ENCODE measurements around the gene APBA1. TPM values are rescaled to one million over a fixed set of nuclear protein-coding genes. Genes with fewer than 3 reads are reported as not detected.

APBA1 gene
- total and polyA plus RNA-seq, 2 of the 4 experiments (the other 2 are of a cell fraction) = 3.8 to 5.1 TPM

- TF ChIP-seq NFE2L2 (IDR thresholded peaks at IDR 0.05; ENCODE audit: low read depth, low read length) = no peak
Measured at GRCh38 chr9:69569738-69570451, 102.3 kb downstream of the APBA1 start (continued).

GRCh38 chr9:69564557-69564956, 107.6 kb downstream of the APBA1 start:
- ATAC-seq (ENCODE audit: low read depth) (no peak), DNase-seq (no peak)
- no peak overlapping the region for H3K23ac ChIP-seq (ENCODE audit: low read depth, low read length)
- H3K79me1 ChIP-seq (ENCODE audit: low read depth in 1 of 2, low read length in 2 of 2) = no peaks in the 10 kb centered on the region
- no peak overlapping the region for H3K18ac ChIP-seq (ENCODE audit: low read depth, low read length)
- H4K8ac ChIP-seq (ENCODE audit: low read depth in 2 of 2, low read length in 2 of 2) = no peak overlapping the region
- H2AFZ ChIP-seq (replicated peaks; ENCODE audit: low read length, poor library complexity) = no peak overlapping the region
- no peak overlapping the region for H2AK5ac ChIP-seq (ENCODE audit: low read depth, low read length)
- H3K27me3 ChIP-seq (ENCODE audit: control insufficient read depth, insufficient read depth, low read length) = no peaks in the 10 kb centered on the region
- H3K27ac ChIP-seq (ENCODE audit: insufficient read depth, low read length) = no peak overlapping the region
- BruUV-seq (replicated peaks) = no TSS peak
- H4K91ac ChIP-seq (ENCODE audit: insufficient read depth, low read depth, low read length) = no peak overlapping the region
- no peaks in the 10 kb centered on the region for H3K9me3 ChIP-seq (ENCODE audit: control insufficient read depth, insufficient read depth, low read length)
- no peaks in the 10 kb centered on the region for H3K36me3 ChIP-seq (ENCODE audit: control insufficient read depth, insufficient read depth, low read length)
- H3K56ac ChIP-seq (ENCODE audit: extremely low read depth, insufficient read depth, low read length) = no peak overlapping the region
- no peak overlapping the region for H3K4me3 ChIP-seq (ENCODE audit: insufficient read depth, low read depth, low read length)
- H2BK15ac ChIP-seq (ENCODE audit: low read depth, low read length) = no peak overlapping the region
- no peaks in the 10 kb centered on the region for H4K20me1 ChIP-seq (ENCODE audit: insufficient read depth, low read length)
- WGBS, 2 experiments (ENCODE audit: extremely low coverage in 2 of 2, insufficient read length in 1 of 2) = no CpG with 5 or more reads among the region's 1 CpG
- H3K4me1 ChIP-seq (ENCODE audit: control insufficient read depth, insufficient read depth, low read length) = peaks cover 3% of the 10 kb centered on the region
- H2BK120ac ChIP-seq (ENCODE audit: low read depth, low read length) = no peak overlapping the region
- H3K9ac ChIP-seq (ENCODE audit: low read depth, low read length) = no peak overlapping the region
- dilution Hi-C loops (cut with HindIII; ENCODE audit: low sequenced_read_pairs, unreplicated experiment) (no loop called here), in situ Hi-C loops (cut with MboI; ENCODE audit: low sequenced_read_pairs) (loop anchor here (25.0 kb wide), 2 partner anchors 502 to 673 kb away; no protein-coding TSS in a partner anchor), intact Hi-C loops (cut with micrococcal nuclease) (loop anchor here (10.0 kb wide), 1 partner anchor 220 kb away; no protein-coding TSS in a partner anchor)
- ChIA-PET CTCF (no interaction called here), POLR2A (ENCODE audit: unreplicated experiment) (no interaction called here)
- H2BK20ac ChIP-seq (ENCODE audit: low read depth, low read length) = no peak overlapping the region
- no peak overlapping the region for H3K4me2 ChIP-seq (ENCODE audit: low read depth, low read length)
- no peak overlapping the region for H2AK9ac ChIP-seq (replicated peaks; ENCODE audit: low read depth, low read length, poor library complexity)
- no peak overlapping the region for H4K5ac ChIP-seq (ENCODE audit: low read depth, low read length)
- peaks cover 5% of the 10 kb centered on the region; the same call in 1 of the 2 replicates for H3K9me1 ChIP-seq (ENCODE audit: insufficient read depth, low read length)
- H3K14ac ChIP-seq (replicated peaks; ENCODE audit: low read depth, low read length) = no peak overlapping the region
- H3K4ac ChIP-seq (ENCODE audit: low read depth, low read length) = no peak overlapping the region
- no peak for TF ChIP-seq CHD1 (IDR thresholded peaks at IDR 0.05; ENCODE audit: low read depth, low read length)
- TF ChIP-seq RFX5 (IDR thresholded peaks at IDR 0.05; ENCODE audit: low read depth, low read length) = no peak
- H2BK5ac ChIP-seq (ENCODE audit: low read depth, low read length, poor library complexity, severe bottlenecking) = no peak overlapping the region

All from IMR-90 (cell line).